Adrenal gland (tissue), 5 donors: Measurements from ENCODE around the gene WNT5B.

Experiments
- POLR2A ChIP-seq, 2 donors: fragments of 450-650 bp; IDR thresholded peaks; one replicate each; pipeline ENCODE4 v1.6.1; 2017; ENCODE audit warnings: antibody characterized with exemption in 2 of 2, mild to moderate bottlenecking in 2 of 2, moderate library complexity in 1 of 2
- TF ChIP-seq, protein P1 (sequence below), 6 experiments: fragments of 450-650 bp in 4 of 6; fragments of 200-600 bp in 2 of 6; sonication (generic) in 1 of 6; IDR thresholded peaks; 1 replicate in 5 of 6; 2 replicates in 1 of 6; pipeline versions ENCODE4 v1.5.1 to v1.8.0; 2016 to 2021; ENCODE audit warnings: antibody characterized with exemption in 6 of 6, mild to moderate bottlenecking in 2 of 6, moderate library complexity in 1 of 6
- donor health status: DM: no; HTN: no; CAD: no.

DNA sequence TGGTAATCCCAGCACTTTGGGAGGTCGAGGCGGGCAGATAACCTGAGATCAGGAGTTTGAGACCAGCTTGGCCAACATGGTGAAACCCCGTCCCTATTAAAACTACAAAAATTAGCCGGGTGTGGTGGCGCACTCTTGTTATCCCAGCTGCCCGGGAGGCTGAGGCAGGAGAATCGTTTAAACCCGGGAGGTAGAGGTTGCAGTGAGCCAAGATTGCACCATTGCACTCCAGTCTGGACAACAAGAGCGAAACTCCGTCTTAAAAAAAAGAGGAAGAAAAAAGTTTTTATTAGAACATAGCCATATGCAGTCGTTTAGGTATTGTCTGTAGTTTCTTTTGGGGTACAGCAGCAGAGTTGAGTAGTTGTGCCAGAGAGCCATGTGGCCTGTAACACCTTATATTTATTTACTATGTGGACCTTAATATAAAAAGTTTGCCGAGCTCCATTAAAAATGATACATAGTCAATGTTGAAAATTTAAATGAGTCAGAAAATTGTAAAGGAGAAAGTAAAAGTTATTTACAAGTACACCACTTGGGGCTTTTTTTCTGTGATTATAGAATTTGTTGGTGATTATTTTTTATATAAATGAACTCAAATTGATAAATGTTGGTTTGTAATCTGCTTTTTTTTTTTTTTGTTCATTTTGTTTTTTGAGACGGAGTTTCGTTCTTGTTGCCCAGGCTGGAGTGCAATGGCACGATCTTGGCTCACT, 64.0 kb downstream of the WNT5B start:
- TF ChIP-seq, protein P1, sequence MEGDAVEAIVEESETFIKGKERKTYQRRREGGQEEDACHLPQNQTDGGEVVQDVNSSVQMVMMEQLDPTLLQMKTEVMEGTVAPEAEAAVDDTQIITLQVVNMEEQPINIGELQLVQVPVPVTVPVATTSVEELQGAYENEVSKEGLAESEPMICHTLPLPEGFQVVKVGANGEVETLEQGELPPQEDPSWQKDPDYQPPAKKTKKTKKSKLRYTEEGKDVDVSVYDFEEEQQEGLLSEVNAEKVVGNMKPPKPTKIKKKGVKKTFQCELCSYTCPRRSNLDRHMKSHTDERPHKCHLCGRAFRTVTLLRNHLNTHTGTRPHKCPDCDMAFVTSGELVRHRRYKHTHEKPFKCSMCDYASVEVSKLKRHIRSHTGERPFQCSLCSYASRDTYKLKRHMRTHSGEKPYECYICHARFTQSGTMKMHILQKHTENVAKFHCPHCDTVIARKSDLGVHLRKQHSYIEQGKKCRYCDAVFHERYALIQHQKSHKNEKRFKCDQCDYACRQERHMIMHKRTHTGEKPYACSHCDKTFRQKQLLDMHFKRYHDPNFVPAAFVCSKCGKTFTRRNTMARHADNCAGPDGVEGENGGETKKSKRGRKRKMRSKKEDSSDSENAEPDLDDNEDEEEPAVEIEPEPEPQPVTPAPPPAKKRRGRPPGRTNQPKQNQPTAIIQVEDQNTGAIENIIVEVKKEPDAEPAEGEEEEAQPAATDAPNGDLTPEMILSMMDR (IDR thresholded peaks at IDR 0.05): no peak
- TF ChIP-seq POLR2A (IDR thresholded peaks at IDR 0.05): no peak
